GM10847 (cell line): ENCODE results near the gene SPECC1.

Experiments
- POLR2A ChIP-seq: IDR thresholded peaks from 2 replicates; pipeline ENCODE4 v1.6.1; 2011; ENCODE audit not compliant: insufficient read length; ENCODE audit errors: extremely low read depth

SPECC1 gene

GRCh38 chr17:20202141-20202621 is 193.0 kb downstream of the SPECC1 start:
- TF ChIP-seq POLR2A, result no peak

- no peak for TF ChIP-seq POLR2A
Observed at GRCh38 chr17:20203018-20203417, 193.9 kb downstream of the SPECC1 start.

- no peak for TF ChIP-seq POLR2A
Observed at GRCh38 chr17:20203761-20204263, 194.7 kb downstream of the SPECC1 start.

GRCh38 chr17:20205609-20206008 is 196.4 kb downstream of the SPECC1 start:
- no peak for TF ChIP-seq POLR2A

- TF ChIP-seq POLR2A, result no peak
Observed at GRCh38 chr17:20206068-20206467, 196.9 kb downstream of the SPECC1 start.

- no peak for TF ChIP-seq POLR2A
Observed at GRCh38 chr17:20206591-20206990, 197.4 kb downstream of the SPECC1 start.

- no peak for TF ChIP-seq POLR2A
Observed at GRCh38 chr17:20207262-20207985, 198.3 kb downstream of the SPECC1 start.

- no peak for TF ChIP-seq POLR2A
Observed at GRCh38 chr17:20208717-20209116, 199.6 kb downstream of the SPECC1 start.

- TF ChIP-seq POLR2A, result no peak
Observed at GRCh38 chr17:20210180-20210579, 201.0 kb downstream of the SPECC1 start.

GRCh38 chr17:20210614-20211013 is 201.5 kb downstream of the SPECC1 start:
- TF ChIP-seq POLR2A, result no peak

GRCh38 chr17:20211246-20211645 is 202.1 kb downstream of the SPECC1 start:
- no peak for TF ChIP-seq POLR2A

GRCh38 chr17:20213449-20213848 is 204.3 kb downstream of the SPECC1 start:
- TF ChIP-seq POLR2A, result no peak

- TF ChIP-seq POLR2A, result no peak
Observed at GRCh38 chr17:20214794-20215193, 205.6 kb downstream of the SPECC1 start.

- TF ChIP-seq POLR2A, result no peak
Observed at GRCh38 chr17:20216154-20216815, 207.1 kb downstream of the SPECC1 start.

- TF ChIP-seq POLR2A, result no peak
Observed at GRCh38 chr17:20216853-20217252, 207.7 kb downstream of the SPECC1 start.

- no peak for TF ChIP-seq POLR2A
Observed at GRCh38 chr17:20217677-20218076, 208.5 kb downstream of the SPECC1 start.
